HEK293T (cell line): ENCODE results near the gene RBAK.
"Not testable (repeated sequence)": the region's sequence is repeated elsewhere in the genome, so short reads cannot be mapped to it uniquely, and the experiment has no call there.

Experiments
- FOXK2 ChIP-seq: fragments of 450-650 bp; IDR thresholded peaks from 2 replicates; pipeline ENCODE4 v1.6.1; 2016; ENCODE audit warnings: mild to moderate bottlenecking
- NFRKB ChIP-seq: fragments of 450-650 bp; IDR thresholded peaks from 2 replicates; pipeline ENCODE4 v1.6.1; 2016; ENCODE audit warnings: mild to moderate bottlenecking, moderate library complexity

GRCh38 chr7:5046397-5046732 is 705 bp downstream of the RBAK start:
- TF ChIP-seq NFRKB, FOXK2: not testable (repeated sequence)
